GM23248 (cell line): ENCODE measurements around the gene MTCL1. TPM values are rescaled to one million over a fixed set of nuclear protein-coding genes. Genes with fewer than 3 reads are reported as not detected.
A peak's percentile ranks its signal among the peaks of the same experiment; 100 is the strongest.

Experiments used
- DNase-seq: peaks from one replicate; pipeline ENCODE4 v3.0.0-alpha.2; 2015
- H2AFZ ChIP-seq: fragments of 200-600 bp; sonication (generic); 2 replicates; pipeline ENCODE4 v1.6.1; 2016; ENCODE audit warnings: antibody characterized with exemption
- H3F3A ChIP-seq: fragments of 200-600 bp; sonication (generic); 2 replicates; pipeline ENCODE4 v1.6.1; 2016; ENCODE audit warnings: mild to moderate bottlenecking, antibody characterized with exemption, mixed run types; ENCODE audit not compliant: insufficient read depth
- H3K27ac ChIP-seq: fragments of 200-600 bp; sonication (generic); 2 replicates; pipeline ENCODE4 v1.5.1; 2016; ENCODE audit warnings: mild to moderate bottlenecking
- H3K27me3 ChIP-seq: fragments of 200-600 bp; sonication (generic); replicated peaks from 2 replicates; pipeline ENCODE4 v1.6.1; 2016; ENCODE audit warnings: mild to moderate bottlenecking; ENCODE audit not compliant: insufficient read depth
- H3K36me3 ChIP-seq: fragments of 200-600 bp; sonication (generic); 2 replicates; pipeline ENCODE4 v1.6.1; 2016; ENCODE audit warnings: low read depth, mild to moderate bottlenecking
- H3K4me1 ChIP-seq: fragments of 200-600 bp; sonication (generic); 2 replicates; pipeline ENCODE4 v1.6.1; 2016; ENCODE audit warnings: mild to moderate bottlenecking; ENCODE audit not compliant: insufficient read depth
- H3K4me2 ChIP-seq: fragments of 200-600 bp; sonication (generic); one replicate; pipeline ENCODE4 v1.6.1; 2016; ENCODE audit warnings: mild to moderate bottlenecking; ENCODE audit not compliant: unreplicated experiment
- H3K4me3 ChIP-seq: fragments of 200-600 bp; sonication (generic); 2 replicates; pipeline ENCODE4 v1.5.1; 2016; ENCODE audit warnings: mild to moderate bottlenecking
- H3K79me2 ChIP-seq: fragments of 200-600 bp; sonication (generic); 2 replicates; pipeline ENCODE4 v1.6.1; 2016; ENCODE audit warnings: mild to moderate bottlenecking; ENCODE audit not compliant: insufficient read depth
- H3K9ac ChIP-seq: fragments of 200-600 bp; sonication (generic); 2 replicates; pipeline ENCODE4 v1.6.1; 2016; ENCODE audit warnings: mild to moderate bottlenecking
- H3K9me2 ChIP-seq: fragments of 200-600 bp; sonication (generic); 2 replicates; pipeline ENCODE4 v1.6.1; 2016; ENCODE audit warnings: mixed run types, mild to moderate bottlenecking, moderate library complexity; ENCODE audit not compliant: insufficient read depth
- H3K9me3 ChIP-seq: fragments of 200-600 bp; sonication (generic); one replicate; pipeline ENCODE4 v1.6.1; 2017; ENCODE audit warnings: low read depth
- H4K20me1 ChIP-seq: fragments of 200-600 bp; sonication (generic); 2 replicates; pipeline ENCODE4 v1.6.0; 2016; ENCODE audit not compliant: insufficient read depth
- EZH2 ChIP-seq: fragments of 200-600 bp; sonication (generic); IDR thresholded peaks from 2 replicates; pipeline ENCODE4 v1.6.1; 2018; ENCODE audit warnings: antibody characterized with exemption, mild to moderate bottlenecking; ENCODE audit not compliant: insufficient read depth, poor library complexity, severe bottlenecking
- EZH2phosphoT487 ChIP-seq: fragments of 200-600 bp; sonication (generic); IDR thresholded peaks from 2 replicates; pipeline ENCODE4 v1.6.1; 2018; ENCODE audit warnings: antibody characterized with exemption, moderate library complexity, mild to moderate bottlenecking, low read depth; ENCODE audit not compliant: insufficient read depth
- WGBS, 2 experiments: methylation state at CpG; one replicate each; pipeline ENCODE4 v1.1.6; 2015 to 2017; ENCODE audit warnings: low lambda C conversion rate in 2 of 2, low coverage in 1 of 2; ENCODE audit errors: missing lambda C conversion rate in 2 of 2; 5-methylcytosine and 5-hydroxymethylcytosine counted together
- in situ Hi-C: fragments of 300-500 bp; cut with MboI; formaldehyde crosslinking; loops from 2 replicates; pipeline ENCODE4 v1.15.0; 2020
- polyA plus RNA-seq: library from polyadenylated mRNA; unstranded; fragments of >200 nt; fragmentation: Nextera tagmentation; extraction: Ambion mirVana; gene quantifications from 2 replicates; pipeline ENCODE4 v1.2.1, GENCODE V29; 2016
- total RNA-seq: library from RNA; depleted of rRNA; stranded (reverse); fragments of >200 nt; shearing (Covaris generic); gene quantifications from 2 replicates; pipeline ENCODE4 v1.2.3, GENCODE V29; 2014

MTCL1 gene
- total and polyA plus RNA-seq, 2 experiments from 2014 or later: 10.3 to 36.9 TPM

DNA sequence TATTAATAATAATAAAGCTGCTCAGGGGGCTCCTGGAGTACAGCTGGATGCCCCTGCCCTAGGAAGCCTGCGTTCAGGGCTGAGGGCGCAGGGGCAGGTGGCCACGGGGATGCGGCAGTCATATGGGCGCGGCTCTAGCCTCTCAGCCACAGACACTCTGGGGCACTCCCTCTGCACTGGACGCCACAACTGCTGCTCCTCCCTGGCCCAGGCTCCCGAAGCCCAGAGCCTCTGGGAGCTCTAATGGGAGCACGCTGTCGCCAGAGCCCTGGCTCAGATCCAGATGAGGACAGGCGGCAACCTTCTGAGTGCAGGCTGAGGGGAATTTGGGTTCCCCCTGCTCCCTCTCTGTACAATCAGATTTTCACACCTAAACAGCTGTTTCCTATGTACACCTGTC lies 93.6 kb downstream of the MTCL1 start:
- Histone ChIP-seq H3F3A (peaks cover 65% of the 10 kb centered on the region), H3K36me3 (peaks cover 11% of the 10 kb centered on the region; the same call in 1 of the 2 replicates), H3K4me1 (peaks cover 73% of the 10 kb centered on the region), H3K4me3 (no peak overlapping the region), H3K27ac (peak overlapping the region; percentile 96), H4K20me1 (no peaks in the 10 kb centered on the region), H3K9me3 (no peaks in the 10 kb centered on the region), H3K27me3 (no peaks in the 10 kb centered on the region), H3K4me2 (peak overlapping the region; percentile 50), H3K79me2 (0 out of 2 replicates have a peak, but pooled peaks cover 4% of the 10 kb centered on the region), H3K9me2 (no peaks in the 10 kb centered on the region), H3K9ac (peak overlapping the region; percentile 81), H2AFZ (no peak overlapping the region)
- peak; percentile 63 for DNase-seq
- 26 to 32% methylated on average over 11 of the region's 11 CpGs for WGBS, 2 experiments
- TF ChIP-seq EZH2phosphoT487 (no peak), EZH2 (no peak)
- in situ Hi-C loops: no loop called here

GRCh38 chr18:8799596-8800441 lies 94.5 kb downstream of the MTCL1 start:
- 9 to 13% methylated on average over 29 of the region's 29 CpGs for WGBS, 2 experiments
- in situ Hi-C loops: no loop called here
- Histone ChIP-seq H4K20me1 (no peaks in the 10 kb centered on the region), H3K9ac (peak overlapping the region; percentile 81), H3K79me2 (0 out of 2 replicates have a peak, but pooled peaks cover 9% of the 10 kb centered on the region), H3K27me3 (no peaks in the 10 kb centered on the region), H3K4me3 (peak overlapping the region; percentile 53), H3K4me1 (peaks cover 65% of the 10 kb centered on the region), H3K9me3 (no peaks in the 10 kb centered on the region), H3K9me2 (no peaks in the 10 kb centered on the region), H3K36me3 (peaks cover 11% of the 10 kb centered on the region; the same call in 1 of the 2 replicates), H3K4me2 (peak overlapping the region; percentile 50), H3K27ac (peak overlapping the region; percentile 96), H2AFZ (peak overlapping the region; percentile 22; the same call in 1 of the 2 replicates), H3F3A (peaks cover 59% of the 10 kb centered on the region)
- TF ChIP-seq EZH2: no peak
- TF ChIP-seq EZH2phosphoT487: no peak
- peak; percentile 91 for DNase-seq

GRCh38 chr18:8800445-8800844 lies 95.1 kb downstream of the MTCL1 start:
- TF ChIP-seq EZH2phosphoT487: no peak
- TF ChIP-seq EZH2: no peak
- H3K79me2 ChIP-seq: 0 out of 2 replicates have a peak, but pooled peaks cover 9% of the 10 kb centered on the region
- H3K9ac ChIP-seq: peak overlapping the region; percentile 81
- H3K9me2 ChIP-seq: no peaks in the 10 kb centered on the region
- in situ Hi-C loops: no loop called here
- H3K27ac ChIP-seq: peak overlapping the region; percentile 96
- H3K27me3 ChIP-seq: no peaks in the 10 kb centered on the region
- H3K4me3 ChIP-seq: peak overlapping the region; percentile 53
- peak overlapping the region; percentile 50 for H3K4me2 ChIP-seq
- peaks cover 11% of the 10 kb centered on the region; the same call in 1 of the 2 replicates for H3K36me3 ChIP-seq
- peaks cover 58% of the 10 kb centered on the region for H3K4me1 ChIP-seq
- H2AFZ ChIP-seq: peak overlapping the region; percentile 22; the same call in 1 of the 2 replicates
- DNase-seq: peak; percentile 99
- H3K9me3 ChIP-seq: no peaks in the 10 kb centered on the region
- H3F3A ChIP-seq: peaks cover 56% of the 10 kb centered on the region
- no peaks in the 10 kb centered on the region for H4K20me1 ChIP-seq
- WGBS, 2 experiments: 13 to 15% methylated on average over 9 of the region's 9 CpGs

- peak overlapping the region; percentile 50 for H3K4me2 ChIP-seq
- H3K79me2 ChIP-seq: 0 out of 2 replicates have a peak, but pooled peaks cover 9% of the 10 kb centered on the region
- H4K20me1 ChIP-seq: no peaks in the 10 kb centered on the region
- DNase-seq: peak; percentile 52
- peak overlapping the region; percentile 81 for H3K9ac ChIP-seq
- H3K9me3 ChIP-seq: no peaks in the 10 kb centered on the region
- peaks cover 56% of the 10 kb centered on the region for H3F3A ChIP-seq
- peak overlapping the region; percentile 53 for H3K4me3 ChIP-seq
- no peak overlapping the region for H2AFZ ChIP-seq
- H3K36me3 ChIP-seq: peaks cover 11% of the 10 kb centered on the region; the same call in 1 of the 2 replicates
- 73 to 74% methylated on average over 4 of the region's 4 CpGs for WGBS, 2 experiments
- H3K9me2 ChIP-seq: no peaks in the 10 kb centered on the region
- no peak for TF ChIP-seq EZH2phosphoT487
- TF ChIP-seq EZH2: no peak
- no peaks in the 10 kb centered on the region for H3K27me3 ChIP-seq
- in situ Hi-C loops: no loop called here
- peaks cover 57% of the 10 kb centered on the region for H3K4me1 ChIP-seq
- peak overlapping the region; percentile 96 for H3K27ac ChIP-seq
Observed at GRCh38 chr18:8800876-8801262, 95.5 kb downstream of the MTCL1 start.
